Uterus (tissue), 2 donors: ENCODE measurements around the gene SLC39A3.

Experiments
- CTCF ChIP-seq, 4 experiments: fragments of 200-600 bp in 2 of 4; fragments of 450-650 bp in 2 of 4; sonication (generic) in 2 of 4; IDR thresholded peaks; one replicate each; pipeline ENCODE4 v1.5.1; 2016 to 2019; ENCODE audit warnings: antibody characterized with exemption in 4 of 4, mild to moderate bottlenecking in 2 of 4, moderate library complexity in 1 of 4
- POLR2A ChIP-seq, 2 donors: fragments of 450-650 bp; IDR thresholded peaks; one replicate each; pipeline ENCODE4 v1.6.1; 2016; ENCODE audit warnings: antibody characterized with exemption in 2 of 2, mild to moderate bottlenecking in 1 of 2, moderate library complexity in 1 of 2

DNA sequence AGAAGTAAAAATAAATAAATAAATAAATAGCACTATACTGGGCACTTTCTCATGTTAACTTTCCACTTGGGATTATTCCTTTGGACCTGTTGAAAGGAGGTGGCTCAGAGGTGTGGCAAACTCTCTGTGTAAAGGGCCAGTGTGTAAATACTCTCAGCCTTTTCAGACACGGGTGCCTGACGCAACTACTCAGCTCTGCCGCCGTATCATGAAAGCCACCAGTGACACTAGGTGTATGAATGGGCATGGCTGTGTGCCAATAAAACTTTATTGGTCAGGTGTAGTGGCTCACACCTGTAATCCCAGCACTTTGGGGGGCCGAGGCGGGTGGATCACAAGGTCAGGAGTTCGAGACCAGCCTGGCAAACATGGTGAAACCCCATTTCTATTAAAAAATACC, 20.1 kb upstream of the SLC39A3 start:
- no peak for TF ChIP-seq CTCF (IDR thresholded peaks at IDR 0.05)
- no peak for TF ChIP-seq POLR2A (IDR thresholded peaks at IDR 0.05)
